DMS 273 treated with DMSO at 0.1 percent for 48 hours (cell line): ENCODE results near the gene TUBB6.

Source experiments
- DNase-seq: peaks from one replicate; lab custom pipeline; 2025; lab: John Stamatoyannopoulos, UW

The TUBB6 gene

DNA sequence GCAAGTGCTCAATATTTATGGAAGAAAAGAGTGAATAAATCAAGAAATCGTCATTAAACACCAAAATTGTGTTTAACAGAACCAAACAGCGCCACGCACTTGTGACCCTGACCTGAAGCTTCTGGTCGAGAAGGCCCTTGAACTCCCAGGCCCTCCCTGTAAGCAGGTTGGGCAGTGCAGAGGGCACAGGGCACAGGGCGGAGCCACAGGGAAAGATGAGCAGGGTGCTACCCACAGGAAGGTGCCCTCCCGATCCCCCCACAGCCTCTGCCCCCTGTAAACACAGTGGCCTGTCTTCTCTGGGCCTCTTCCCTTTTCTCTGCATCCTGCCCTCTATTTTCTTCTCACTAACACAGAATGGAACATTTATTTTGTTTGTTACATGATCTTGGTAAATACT, 16.9 kb upstream of the TUBB6 start:
- no peak for DNase-seq

DNA sequence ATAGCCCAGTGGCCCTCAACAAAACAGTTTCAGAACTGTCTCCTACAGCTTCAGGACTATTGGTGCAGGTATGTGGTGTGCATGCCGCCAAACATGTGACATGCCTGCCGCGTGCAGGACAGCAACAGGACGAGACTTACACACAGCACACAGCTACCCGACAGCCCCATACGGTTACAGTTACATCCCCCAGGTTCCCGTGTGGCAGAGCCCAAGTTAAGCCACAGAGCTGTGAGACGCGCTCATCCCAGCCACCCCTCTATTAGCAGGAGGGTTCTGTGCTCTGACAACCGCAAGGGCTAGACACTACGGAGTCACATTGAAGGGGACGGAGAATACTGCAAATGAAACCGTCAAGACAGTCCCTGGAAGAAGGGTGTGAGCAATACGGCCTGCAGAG, 16.4 kb upstream of the TUBB6 start:
- no peak for DNase-seq

DNA sequence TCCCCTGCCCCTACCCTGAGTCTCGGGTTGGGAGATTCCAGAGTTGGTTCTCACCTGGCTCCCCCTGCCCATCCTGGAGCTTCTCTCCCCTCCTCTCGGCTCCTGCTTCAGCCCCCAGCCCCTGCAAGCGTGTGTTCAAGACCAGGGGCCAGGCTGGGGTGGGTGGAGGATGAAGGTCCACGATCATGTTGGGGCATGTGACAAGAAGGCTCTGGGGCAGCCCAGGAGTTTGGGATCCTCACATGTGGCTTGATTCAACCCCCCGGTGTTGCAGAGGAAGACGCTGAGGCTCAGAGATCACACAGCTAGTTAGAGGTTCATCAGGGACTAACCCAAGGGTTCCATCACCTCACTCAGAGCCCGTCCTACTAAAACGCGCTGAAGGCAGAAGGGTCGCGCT, 14.2 kb upstream of the TUBB6 start:
- no peak for DNase-seq

GRCh38 chr18:12295389-12296086, 12.5 kb upstream of the TUBB6 start:
- no peak for DNase-seq

DNA sequence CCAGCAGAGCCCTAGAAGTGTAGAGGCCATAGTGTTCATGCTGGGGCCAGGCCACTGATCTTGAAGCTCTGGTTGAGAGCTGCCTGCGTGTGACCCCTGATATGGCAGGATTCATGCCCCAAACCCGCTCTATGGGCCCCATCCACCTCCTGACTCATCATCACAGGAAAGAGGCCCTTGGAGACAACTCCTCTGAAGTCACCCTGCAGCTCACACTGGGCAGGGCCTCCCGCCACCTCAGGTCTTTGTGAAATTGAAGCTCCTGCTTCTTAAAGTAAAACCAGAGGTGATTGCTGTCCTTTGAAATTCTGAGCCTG, 12.0 kb upstream of the TUBB6 start:
- no peak for DNase-seq

- no peak for DNase-seq
These were observed 11.6 kb upstream of the TUBB6 start for GRCh38 chr18:12296457-12296856.

- no peak for DNase-seq
These were observed 8.2 kb upstream of the TUBB6 start for GRCh38 chr18:12299862-12300261.

- no peak for DNase-seq
These were observed 6.6 kb upstream of the TUBB6 start for GRCh38 chr18:12301263-12302005.

DNA sequence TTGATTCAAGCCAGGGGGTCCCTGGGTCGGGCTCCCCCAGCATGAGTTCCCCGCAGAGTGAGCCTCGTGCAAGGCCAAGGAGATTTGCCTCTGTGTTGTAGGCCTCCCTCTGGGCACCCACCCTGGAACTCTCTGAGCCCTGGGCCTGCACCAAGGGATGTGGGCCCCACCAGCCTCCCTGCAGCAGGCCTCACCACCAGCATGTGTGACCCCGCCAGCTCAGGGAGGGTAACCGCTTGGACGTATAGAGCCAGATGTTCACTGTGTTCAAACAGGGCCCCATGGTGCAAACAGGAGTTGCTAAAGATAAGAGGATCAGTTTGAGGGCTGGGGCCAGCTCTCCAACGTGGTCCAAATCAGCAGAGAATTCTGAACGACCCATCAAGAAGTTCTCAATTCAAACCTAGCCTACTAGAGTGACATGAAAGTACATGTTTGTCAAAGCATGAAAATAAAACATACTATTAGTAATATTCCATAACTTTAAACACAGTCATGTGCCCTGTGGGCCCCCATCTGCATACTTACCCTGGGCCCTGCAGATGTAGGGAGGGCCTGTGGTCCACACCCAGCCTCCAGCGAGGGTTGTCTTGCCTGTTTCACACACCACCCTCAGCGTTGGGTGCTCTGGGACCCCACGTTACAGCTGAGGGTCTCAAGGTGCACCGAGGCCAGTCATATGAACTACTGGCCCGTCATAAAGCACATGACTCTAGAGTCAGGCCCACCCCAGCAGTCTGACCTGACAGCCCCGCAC, 5.5 kb upstream of the TUBB6 start:
- DNase-seq, result no peak

DNA sequence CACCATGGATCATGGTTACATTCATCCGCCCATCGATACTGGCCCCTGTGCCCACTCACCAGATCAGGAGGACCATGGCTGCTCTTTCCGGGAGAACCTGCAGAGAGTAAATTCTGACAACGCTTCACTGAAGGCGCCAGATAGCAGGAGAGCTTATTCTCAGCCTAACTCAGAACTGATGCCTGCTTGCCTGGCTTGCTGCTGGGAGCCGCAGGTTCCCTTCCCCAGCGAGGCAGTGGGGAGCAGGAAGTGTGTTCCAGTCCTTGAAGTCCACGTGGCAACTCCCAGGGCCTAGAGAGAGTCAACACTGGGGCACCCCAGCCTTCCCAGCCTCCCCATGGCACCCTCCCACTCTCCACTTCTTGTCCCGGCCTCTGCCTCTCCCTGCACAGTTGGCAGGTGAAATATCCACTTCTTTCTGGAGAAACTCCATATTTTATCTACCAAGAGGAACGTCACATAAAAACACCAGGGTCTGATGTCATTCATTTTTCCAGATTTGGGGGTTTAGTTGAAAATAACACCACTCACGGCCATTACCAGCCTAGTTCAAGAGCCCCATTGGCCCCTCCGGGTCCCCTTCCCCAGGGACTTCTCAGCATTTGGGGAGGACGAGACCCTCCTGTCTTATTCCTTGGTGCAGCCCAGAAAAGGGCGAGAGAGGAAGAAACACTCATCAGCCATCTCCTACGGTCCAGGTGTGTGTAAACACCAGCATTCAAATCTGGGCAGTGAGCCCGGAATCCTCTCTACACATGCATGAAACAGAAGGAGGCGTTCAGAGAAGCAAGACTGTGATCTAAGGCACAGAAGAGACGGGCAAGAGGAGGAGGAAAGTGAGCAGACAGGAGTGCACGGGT, 3.5 kb upstream of the TUBB6 start:
- DNase-seq, result no peak

DNA sequence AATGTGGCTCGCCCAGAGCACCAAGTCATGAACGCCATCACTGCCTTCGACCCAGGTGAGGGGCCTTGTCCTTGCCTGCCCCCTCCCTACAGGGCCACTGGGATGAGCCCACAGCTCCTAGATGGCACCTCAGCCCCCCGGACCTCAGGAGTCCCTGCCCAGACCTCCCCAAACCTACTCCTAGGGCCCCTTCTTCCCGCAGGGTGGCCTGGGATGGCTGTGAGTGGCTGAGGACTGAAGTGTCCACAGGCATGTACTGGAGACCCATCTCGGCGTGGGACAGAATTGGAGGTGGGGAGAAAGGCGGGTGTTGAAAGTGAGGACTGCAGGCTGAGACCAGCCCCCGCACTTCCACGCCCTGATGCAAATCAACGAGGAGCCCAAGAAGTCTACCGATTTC, 2.8 kb upstream of the TUBB6 start:
- DNase-seq, result no peak

- no peak for DNase-seq
These were observed 2.0 kb upstream of the TUBB6 start for GRCh38 chr18:12305930-12306629.

GRCh38 chr18:12306752-12307700, 1.0 kb upstream of the TUBB6 start:
- no peak for DNase-seq

DNA sequence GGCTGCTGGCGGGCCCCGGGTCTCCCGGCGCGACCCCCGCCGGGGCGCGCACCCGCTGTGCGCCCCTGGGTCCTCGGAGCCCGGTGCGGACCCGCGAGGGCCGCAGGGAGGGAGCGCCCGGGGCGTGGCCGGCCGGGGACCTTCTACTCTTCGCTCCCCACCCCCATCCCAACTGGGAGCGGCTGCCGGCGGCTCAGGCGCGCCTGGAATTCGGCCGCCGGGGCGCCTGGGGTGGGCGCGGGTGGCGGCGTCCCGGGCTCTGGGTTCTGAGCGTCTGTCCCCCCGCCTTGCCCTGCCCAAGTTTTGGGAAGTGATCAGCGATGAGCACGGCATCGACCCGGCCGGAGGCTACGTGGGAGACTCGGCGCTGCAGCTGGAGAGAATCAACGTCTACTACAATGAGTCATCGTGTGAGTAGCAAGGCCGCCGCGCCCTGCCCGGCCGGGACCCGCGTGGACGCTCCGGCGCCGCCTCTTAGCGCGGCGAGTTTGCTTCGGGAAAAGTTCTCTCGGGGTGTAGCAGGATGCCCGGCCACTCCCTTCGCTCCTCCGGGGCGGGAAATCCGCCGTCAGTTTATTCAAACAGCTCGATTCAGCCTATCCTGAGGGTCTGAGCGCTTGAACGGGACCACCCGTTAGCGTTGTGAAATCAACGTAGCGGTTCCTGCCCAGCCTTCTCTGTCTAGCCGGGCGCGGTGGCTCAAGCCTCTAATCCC, 502 bp downstream of the TUBB6 start:
- no peak for DNase-seq

- no peak for DNase-seq
These were observed 1.7 kb downstream of the TUBB6 start for GRCh38 chr18:12309683-12310198.

DNA sequence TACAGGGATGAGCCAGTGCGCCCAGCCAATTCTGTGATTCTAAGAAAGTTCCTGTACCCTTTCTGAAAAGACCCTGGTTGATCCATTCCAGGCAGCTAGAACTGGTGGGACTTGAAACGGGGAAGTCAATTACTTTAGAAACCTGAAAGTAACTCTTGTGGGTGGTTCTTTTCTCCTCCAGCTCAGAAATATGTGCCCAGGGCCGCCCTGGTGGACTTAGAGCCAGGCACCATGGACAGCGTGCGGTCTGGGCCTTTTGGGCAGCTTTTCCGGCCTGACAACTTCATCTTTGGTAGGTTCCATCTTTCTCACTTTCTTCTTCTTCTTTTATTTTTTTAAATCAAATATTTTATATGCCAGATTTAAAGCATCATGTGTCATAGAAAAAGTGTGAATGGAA, 2.7 kb downstream of the TUBB6 start:
- DNase-seq, result no peak

DNA sequence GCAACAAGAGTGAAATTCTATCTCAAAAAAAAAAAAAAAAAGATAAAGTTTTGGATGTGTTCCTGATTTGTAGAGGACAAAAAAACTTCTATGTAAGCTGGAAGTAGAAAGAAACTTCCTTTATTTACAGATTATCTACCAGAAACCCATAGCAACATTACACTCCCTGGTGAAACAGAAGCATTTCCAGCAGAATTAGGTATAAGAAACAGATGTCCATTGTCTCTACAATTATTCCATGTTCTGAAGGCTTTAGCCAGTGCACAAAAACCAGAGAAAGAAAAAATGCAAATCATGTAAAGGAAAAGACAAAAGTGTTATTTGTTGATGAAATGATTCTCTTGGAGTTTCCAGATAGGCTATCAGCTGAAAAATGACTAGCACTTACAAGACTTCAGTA, 4.9 kb downstream of the TUBB6 start:
- DNase-seq, result no peak

DNA sequence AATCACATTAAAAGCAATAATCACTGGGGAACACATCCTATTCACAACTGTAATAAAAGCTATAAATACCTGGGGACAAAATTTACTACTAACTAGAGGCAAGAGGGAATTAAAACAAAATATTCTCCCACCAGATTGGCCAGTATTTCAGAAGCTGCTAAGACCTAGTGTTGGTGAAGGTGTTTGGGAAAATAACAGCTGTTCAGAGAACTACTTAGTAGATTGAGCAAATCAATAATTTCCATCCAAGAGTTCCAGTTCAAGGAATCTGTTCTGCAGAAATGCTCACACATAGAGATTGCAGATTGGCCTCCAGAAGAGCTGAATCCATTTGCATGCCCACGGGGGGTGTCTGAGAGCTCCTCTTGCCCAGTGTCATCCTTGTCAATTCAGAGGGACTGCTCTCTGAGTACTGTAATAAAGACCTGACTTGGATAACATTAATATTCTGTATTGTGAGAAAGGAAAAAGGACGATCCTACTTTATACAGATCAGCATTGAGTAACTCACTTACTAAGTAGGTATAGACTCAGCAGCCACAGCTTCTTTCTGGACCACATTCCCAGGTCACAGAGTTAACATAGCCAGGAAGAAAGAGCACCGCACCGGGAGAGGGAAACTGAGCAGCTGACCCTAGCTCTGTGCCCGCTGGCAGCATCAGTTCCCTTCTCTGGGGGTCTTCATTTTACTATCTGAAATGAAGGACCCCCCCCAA, 5.6 kb downstream of the TUBB6 start:
- DNase-seq, result no peak
